K562 (cell line): ENCODE results near the gene MRPL40. TPM values are rescaled to one million over a fixed set of nuclear protein-coding genes. Genes with fewer than 3 reads are reported as not detected.
A peak's percentile ranks its signal among the peaks of the same experiment; 100 is the strongest.

Source experiments
- LARP7 ChIP-seq: fragments of 450-650 bp; IDR thresholded peaks from 2 replicates; pipeline ENCODE4 v1.6.1; 2016
- MNT ChIP-seq, 2 experiments: fragments of 450-650 bp; conservative IDR thresholded peaks; 2 replicates each; pipeline ENCODE4 v1.6.1; 2017; ENCODE audit warnings: mild to moderate bottlenecking in 2 of 2, moderate library complexity in 2 of 2
- NFE2 ChIP-seq: IDR thresholded peaks from 2 replicates; pipeline ENCODE4 v1.6.1; 2014; ENCODE audit warnings: antibody characterized with exemption, low read depth
- TAL1 ChIP-seq: fragments of 450-650 bp; IDR thresholded peaks from 2 replicates; pipeline ENCODE4 v1.6.1; 2016; ENCODE audit warnings: mild to moderate bottlenecking
- XRCC3 ChIP-seq: fragments of 450-650 bp; IDR thresholded peaks from 2 replicates; pipeline ENCODE4 v1.6.1; 2017; ENCODE audit warnings: mild to moderate bottlenecking, moderate library complexity
- ZNF764 ChIP-seq: fragments of 250-450 bp; sonication (Bioruptor Pico); IDR thresholded peaks from 2 replicates; pipeline ENCODE4 v1.4.0; 2020; ENCODE audit warnings: low read depth, mild to moderate bottlenecking, moderate library complexity
- ZNF780A ChIP-seq: fragments of 250-450 bp; sonication (Bioruptor Pico); IDR thresholded peaks from 2 replicates; pipeline ENCODE4 v1.5.0; 2021; ENCODE audit warnings: mild to moderate bottlenecking
- polyA plus RNA-seq, 8 experiments: library from polyadenylated mRNA; depleted of rRNA in 4 of 8; stranded (reverse) in 5 of 8; unstranded in 3 of 8; fragments of >200 nt; fragmentation: Nextera tagmentation in 2 of 8; fragmentation: Illumina TruSeq in 1 of 8; extraction: Ambion mirVana in 2 of 8; extraction: Trizol in 1 of 8; gene quantifications; 2 replicates each; pipeline versions ENCODE4 v1.2.1 to v1.2.3, GENCODE V29; 2011 to 2014; ENCODE audit warnings: inconsistent platforms in 1 of 8, missing spikeins in 1 of 8
- total RNA-seq, 7 experiments: library from RNA; depleted of rRNA in 6 of 7; stranded (reverse); fragments of >200 nt in 6 of 7; fragmentation: Illumina TruSeq in 2 of 7; extraction: Trizol in 2 of 7; gene quantifications; 2 replicates each; pipeline versions ENCODE4 v1.2.1 to v1.2.3, GENCODE V29; 2011 to 2021; ENCODE audit warnings: low replicate concordance in 1 of 7
- TF ChIP-seq, protein P1 (sequence below), 2 experiments: fragments of 450-650 bp in 1 of 2; sonication (generic) in 1 of 2; formaldehyde crosslinking in 1 of 2; IDR thresholded peaks; 2 replicates each; pipeline versions ENCODE4 v1.7.1 to v1.9.0; 2016 to 2022; ENCODE audit warnings: inconsistent platforms in 1 of 2, mild to moderate bottlenecking in 1 of 2, missing genetic modification reagents in 1 of 2
- TF ChIP-seq, protein P2 (sequence below): fragments of 450-650 bp; IDR thresholded peaks from 2 replicates; pipeline ENCODE4 v1.6.1; 2017; ENCODE audit warnings: antibody characterized with exemption, mild to moderate bottlenecking

MRPL40 gene
- total and polyA plus RNA-seq, 9 of the 15 experiments (the other 6 are each of a cell fraction or from before 2014, with no cell fraction given), result 132 to 652 (median 208) TPM

- TF ChIP-seq, protein P1, sequence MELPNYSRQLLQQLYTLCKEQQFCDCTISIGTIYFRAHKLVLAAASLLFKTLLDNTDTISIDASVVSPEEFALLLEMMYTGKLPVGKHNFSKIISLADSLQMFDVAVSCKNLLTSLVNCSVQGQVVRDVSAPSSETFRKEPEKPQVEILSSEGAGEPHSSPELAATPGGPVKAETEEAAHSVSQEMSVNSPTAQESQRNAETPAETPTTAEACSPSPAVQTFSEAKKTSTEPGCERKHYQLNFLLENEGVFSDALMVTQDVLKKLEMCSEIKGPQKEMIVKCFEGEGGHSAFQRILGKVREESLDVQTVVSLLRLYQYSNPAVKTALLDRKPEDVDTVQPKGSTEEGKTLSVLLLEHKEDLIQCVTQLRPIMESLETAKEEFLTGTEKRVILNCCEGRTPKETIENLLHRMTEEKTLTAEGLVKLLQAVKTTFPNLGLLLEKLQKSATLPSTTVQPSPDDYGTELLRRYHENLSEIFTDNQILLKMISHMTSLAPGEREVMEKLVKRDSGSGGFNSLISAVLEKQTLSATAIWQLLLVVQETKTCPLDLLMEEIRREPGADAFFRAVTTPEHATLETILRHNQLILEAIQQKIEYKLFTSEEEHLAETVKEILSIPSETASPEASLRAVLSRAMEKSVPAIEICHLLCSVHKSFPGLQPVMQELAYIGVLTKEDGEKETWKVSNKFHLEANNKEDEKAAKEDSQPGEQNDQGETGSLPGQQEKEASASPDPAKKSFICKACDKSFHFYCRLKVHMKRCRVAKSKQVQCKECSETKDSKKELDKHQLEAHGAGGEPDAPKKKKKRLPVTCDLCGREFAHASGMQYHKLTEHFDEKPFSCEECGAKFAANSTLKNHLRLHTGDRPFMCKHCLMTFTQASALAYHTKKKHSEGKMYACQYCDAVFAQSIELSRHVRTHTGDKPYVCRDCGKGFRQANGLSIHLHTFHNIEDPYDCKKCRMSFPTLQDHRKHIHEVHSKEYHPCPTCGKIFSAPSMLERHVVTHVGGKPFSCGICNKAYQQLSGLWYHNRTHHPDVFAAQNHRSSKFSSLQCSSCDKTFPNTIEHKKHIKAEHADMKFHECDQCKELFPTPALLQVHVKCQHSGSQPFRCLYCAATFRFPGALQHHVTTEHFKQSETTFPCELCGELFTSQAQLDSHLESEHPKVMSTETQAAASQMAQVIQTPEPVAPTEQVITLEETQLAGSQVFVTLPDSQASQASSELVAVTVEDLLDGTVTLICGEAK (IDR thresholded peaks at IDR 0.05), result 0 out of 2 replicates have a peak, but pooled peaks have one; percentile 19
- TF ChIP-seq, protein P1 (CRISPR knock-in tag; IDR thresholded peaks at IDR 0.05), result peak; percentile 65
- TF ChIP-seq ZNF780A (CRISPR knock-in tag) (no peak), XRCC3 (no peak), TAL1 (peak; percentile 98), NFE2 (peak; percentile 79), ZNF764 (CRISPR knock-in tag) (0 out of 2 replicates have a peak, but pooled peaks have one; percentile 50), LARP7 (no peak), MNT (conservative IDR thresholded peaks at IDR 0.05) (peak in 1 of 2 experiments; percentile 86)
- TF ChIP-seq, protein P2, sequence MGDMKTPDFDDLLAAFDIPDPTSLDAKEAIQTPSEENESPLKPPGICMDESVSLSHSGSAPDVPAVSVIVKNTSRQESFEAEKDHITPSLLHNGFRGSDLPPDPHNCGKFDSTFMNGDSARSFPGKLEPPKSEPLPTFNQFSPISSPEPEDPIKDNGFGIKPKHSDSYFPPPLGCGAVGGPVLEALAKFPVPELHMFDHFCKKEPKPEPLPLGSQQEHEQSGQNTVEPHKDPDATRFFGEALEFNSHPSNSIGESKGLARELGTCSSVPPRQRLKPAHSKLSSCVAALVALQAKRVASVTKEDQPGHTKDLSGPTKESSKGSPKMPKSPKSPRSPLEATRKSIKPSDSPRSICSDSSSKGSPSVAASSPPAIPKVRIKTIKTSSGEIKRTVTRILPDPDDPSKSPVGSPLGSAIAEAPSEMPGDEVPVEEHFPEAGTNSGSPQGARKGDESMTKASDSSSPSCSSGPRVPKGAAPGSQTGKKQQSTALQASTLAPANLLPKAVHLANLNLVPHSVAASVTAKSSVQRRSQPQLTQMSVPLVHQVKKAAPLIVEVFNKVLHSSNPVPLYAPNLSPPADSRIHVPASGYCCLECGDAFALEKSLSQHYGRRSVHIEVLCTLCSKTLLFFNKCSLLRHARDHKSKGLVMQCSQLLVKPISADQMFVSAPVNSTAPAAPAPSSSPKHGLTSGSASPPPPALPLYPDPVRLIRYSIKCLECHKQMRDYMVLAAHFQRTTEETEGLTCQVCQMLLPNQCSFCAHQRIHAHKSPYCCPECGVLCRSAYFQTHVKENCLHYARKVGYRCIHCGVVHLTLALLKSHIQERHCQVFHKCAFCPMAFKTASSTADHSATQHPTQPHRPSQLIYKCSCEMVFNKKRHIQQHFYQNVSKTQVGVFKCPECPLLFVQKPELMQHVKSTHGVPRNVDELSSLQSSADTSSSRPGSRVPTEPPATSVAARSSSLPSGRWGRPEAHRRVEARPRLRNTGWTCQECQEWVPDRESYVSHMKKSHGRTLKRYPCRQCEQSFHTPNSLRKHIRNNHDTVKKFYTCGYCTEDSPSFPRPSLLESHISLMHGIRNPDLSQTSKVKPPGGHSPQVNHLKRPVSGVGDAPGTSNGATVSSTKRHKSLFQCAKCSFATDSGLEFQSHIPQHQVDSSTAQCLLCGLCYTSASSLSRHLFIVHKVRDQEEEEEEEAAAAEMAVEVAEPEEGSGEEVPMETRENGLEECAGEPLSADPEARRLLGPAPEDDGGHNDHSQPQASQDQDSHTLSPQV, result peak; percentile 98
- TF ChIP-seq, all 486 proteins: peak for 165
These were observed 35.2 kb upstream of the MRPL40 start (continued) for GRCh38 chr22:19396934-19397733.
